PC-3 (cell line): Measurements from ENCODE around the gene CLDN2. TPM values are rescaled to one million over a fixed set of nuclear protein-coding genes. Genes with fewer than 3 reads are reported as not detected.

Experiments used
- ATAC-seq: fragments of 200-7000 bp; cut with Tn5 transposase; 2 replicates; pipeline ENCODE4 v1.9.1; 2020; ENCODE audit warnings: mild to moderate bottlenecking, moderate library complexity
- BruUV-seq: library from RNA; stranded (reverse); fragments of 400-500 nt; replicated peaks from 2 replicates; lab custom pipeline; 2021; lab: Mats Ljungman, UMichigan
- CTCF ChIA-PET: fragments of 300-600 bp; sonication (Branson Sonifier 250); formaldehyde crosslinking; loops from one replicate; lab custom pipeline; 2022; ENCODE audit warnings: antibody characterized with exemption; lab: Charles Lee
- POLR2A ChIA-PET: fragments of 300-600 bp; sonication (Branson Sonifier 250); formaldehyde crosslinking; loops from one replicate; lab custom pipeline; 2022; ENCODE audit warnings: antibody characterized with exemption; ENCODE audit not compliant: unreplicated experiment; lab: Charles Lee
- DNase-seq: peaks from one replicate; pipeline ENCODE4 v3.0.0-alpha.2; 2015
- H2AFZ ChIP-seq: fragments of 300-600 bp; sonication (generic); 2 replicates; pipeline ENCODE4 v1.6.0; 2016; ENCODE audit warnings: antibody characterized with exemption, low read length
- H3F3A ChIP-seq: fragments of 300-600 bp; sonication (generic); one replicate; pipeline ENCODE4 v1.6.0; 2017; ENCODE audit warnings: antibody characterized with exemption, low read length, control low read depth, mild to moderate bottlenecking; ENCODE audit not compliant: unreplicated experiment
- H3K27ac ChIP-seq: fragments of 300-600 bp; sonication (generic); 2 replicates; pipeline ENCODE4 v1.5.1; 2016; ENCODE audit warnings: mild to moderate bottlenecking, low read length
- H3K27me3 ChIP-seq: fragments of 300-600 bp; sonication (generic); 2 replicates; pipeline ENCODE4 v1.6.1; 2016; ENCODE audit warnings: low read length, mixed read lengths
- H3K36me3 ChIP-seq: fragments of 300-600 bp; sonication (generic); 2 replicates; pipeline ENCODE4 v1.6.1; 2016; ENCODE audit warnings: low read depth, mixed run types, low read length, mixed read lengths
- H3K4me1 ChIP-seq: fragments of 300-600 bp; sonication (generic); 2 replicates; pipeline ENCODE4 v1.5.1; 2016; ENCODE audit warnings: low read length; ENCODE audit not compliant: insufficient read depth
- H3K4me2 ChIP-seq: fragments of 300-600 bp; sonication (generic); 2 replicates; pipeline ENCODE4 v1.6.0; 2016; ENCODE audit warnings: low read length
- H3K4me3 ChIP-seq: fragments of 300-600 bp; sonication (generic); 2 replicates; pipeline ENCODE4 v1.5.1; 2016; ENCODE audit warnings: mild to moderate bottlenecking, low read length, mixed read lengths
- H3K79me2 ChIP-seq: fragments of 300-600 bp; sonication (generic); 2 replicates; pipeline ENCODE4 v1.6.1; 2017; ENCODE audit warnings: low read length, mixed read lengths
- H3K9ac ChIP-seq: fragments of 300-600 bp; sonication (generic); 2 replicates; pipeline ENCODE4 v1.6.0; 2016; ENCODE audit warnings: mild to moderate bottlenecking, low read length
- H3K9me2 ChIP-seq: fragments of 300-600 bp; sonication (generic); replicated peaks from 2 replicates; pipeline ENCODE4 v1.6.1; 2016; ENCODE audit warnings: mixed run types, low read length, mixed read lengths
- H3K9me3 ChIP-seq: fragments of 300-600 bp; sonication (generic); 2 replicates; pipeline ENCODE4 v1.6.1; 2016; ENCODE audit warnings: low read length, mixed read lengths
- H4K20me1 ChIP-seq: fragments of 300-600 bp; sonication (generic); 2 replicates; pipeline ENCODE4 v1.6.1; 2016; ENCODE audit warnings: low read length, mixed read lengths
- EZH2 ChIP-seq: fragments of 300-600 bp; sonication (generic); IDR thresholded peaks from one replicate; pipeline ENCODE4 v1.6.1; 2017; ENCODE audit warnings: antibody characterized with exemption, mild to moderate bottlenecking, low read length; ENCODE audit not compliant: unreplicated experiment
- EZH2phosphoT487 ChIP-seq: fragments of 300-600 bp; sonication (generic); IDR thresholded peaks from 2 replicates; pipeline ENCODE4 v1.6.1; 2018; ENCODE audit warnings: mild to moderate bottlenecking, antibody characterized with exemption, low read length, borderline replicate concordance
- intact Hi-C: fragments of 100-400 bp; cut with micrococcal nuclease; formaldehyde crosslinking; loops from 2 replicates; pipeline ENCODE4 v1.9.0; 2023
- total RNA-seq: library from RNA; depleted of rRNA; stranded (reverse); fragments of >200 nt; gene quantifications from 2 replicates; pipeline ENCODE4 v1.2.3, GENCODE V29; 2014
- TF ChIP-seq, protein P1 (sequence below): fragments of 300-600 bp; sonication (generic); conservative IDR thresholded peaks from 2 replicates; pipeline ENCODE4 v1.5.1; 2017; ENCODE audit warnings: antibody characterized with exemption, low read depth, mild to moderate bottlenecking, low read length

Gene CLDN2
- total RNA-seq, 1 experiment from 2014 or later, result not detected

DNA sequence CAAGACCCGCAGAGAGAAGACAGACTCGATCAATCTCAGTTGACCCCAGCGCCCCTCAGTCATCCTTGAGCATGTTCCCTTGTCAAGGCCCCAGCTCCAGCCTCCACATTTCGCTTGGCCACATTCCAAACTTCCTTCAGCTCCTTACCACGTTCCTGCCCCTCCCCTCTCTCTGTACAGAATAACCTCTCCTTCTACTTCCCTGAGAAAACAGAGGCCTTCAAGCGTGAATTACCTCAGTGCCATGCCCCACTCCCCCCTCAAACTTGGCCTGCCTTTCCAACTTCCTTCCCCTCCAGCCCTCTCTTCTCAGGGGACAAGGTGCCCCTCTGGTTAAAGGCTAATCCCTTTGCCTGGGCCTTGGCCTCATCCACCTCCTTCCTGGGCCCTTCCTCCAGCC, 13.8 kb upstream of the CLDN2 start:
- Histone ChIP-seq H3K79me2 (no peaks in the 10 kb centered on the region), H3K27me3 (no peaks in the 10 kb centered on the region), H3K36me3 (no peaks in the 10 kb centered on the region), H3K4me1 (no peaks in the 10 kb centered on the region), H3K9ac (no peak overlapping the region), H3K4me2 (no peak overlapping the region), H2AFZ (no peak overlapping the region), H3F3A (no peaks in the 10 kb centered on the region), H3K9me3 (no peaks in the 10 kb centered on the region), H3K4me3 (no peak overlapping the region), H3K27ac (no peak overlapping the region), H3K9me2 (no peaks in the 10 kb centered on the region), H4K20me1 (no peaks in the 10 kb centered on the region)
- no peak for ATAC-seq
- CTCF ChIA-PET, result no interaction called here
- TF ChIP-seq, protein P1, sequence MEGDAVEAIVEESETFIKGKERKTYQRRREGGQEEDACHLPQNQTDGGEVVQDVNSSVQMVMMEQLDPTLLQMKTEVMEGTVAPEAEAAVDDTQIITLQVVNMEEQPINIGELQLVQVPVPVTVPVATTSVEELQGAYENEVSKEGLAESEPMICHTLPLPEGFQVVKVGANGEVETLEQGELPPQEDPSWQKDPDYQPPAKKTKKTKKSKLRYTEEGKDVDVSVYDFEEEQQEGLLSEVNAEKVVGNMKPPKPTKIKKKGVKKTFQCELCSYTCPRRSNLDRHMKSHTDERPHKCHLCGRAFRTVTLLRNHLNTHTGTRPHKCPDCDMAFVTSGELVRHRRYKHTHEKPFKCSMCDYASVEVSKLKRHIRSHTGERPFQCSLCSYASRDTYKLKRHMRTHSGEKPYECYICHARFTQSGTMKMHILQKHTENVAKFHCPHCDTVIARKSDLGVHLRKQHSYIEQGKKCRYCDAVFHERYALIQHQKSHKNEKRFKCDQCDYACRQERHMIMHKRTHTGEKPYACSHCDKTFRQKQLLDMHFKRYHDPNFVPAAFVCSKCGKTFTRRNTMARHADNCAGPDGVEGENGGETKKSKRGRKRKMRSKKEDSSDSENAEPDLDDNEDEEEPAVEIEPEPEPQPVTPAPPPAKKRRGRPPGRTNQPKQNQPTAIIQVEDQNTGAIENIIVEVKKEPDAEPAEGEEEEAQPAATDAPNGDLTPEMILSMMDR, result no peak
- no peak for TF ChIP-seq EZH2
- TF ChIP-seq EZH2phosphoT487, result no peak
- POLR2A ChIA-PET, result no interaction called here
- BruUV-seq, result no TSS peak
- no peak for DNase-seq
- intact Hi-C loops, result no loop called here

DNA sequence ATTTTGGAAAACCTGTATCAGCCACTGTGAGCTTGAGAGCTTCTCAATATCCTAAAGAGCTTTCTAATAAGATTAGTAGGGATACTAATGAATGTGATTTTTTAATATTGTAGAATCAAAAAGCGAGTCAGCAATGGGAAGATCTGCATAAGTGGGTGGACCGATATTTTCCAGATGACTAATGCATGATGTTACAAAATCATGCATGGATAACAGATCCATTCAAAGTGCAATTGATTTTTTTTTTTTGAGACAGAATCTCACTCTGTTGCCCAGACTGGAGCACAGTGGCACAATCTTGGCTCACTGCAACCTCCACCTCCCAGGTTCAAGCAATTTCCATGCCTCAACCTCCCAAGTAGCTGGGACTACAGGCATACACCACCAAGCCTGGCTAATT, 7.3 kb upstream of the CLDN2 start:
- ChIA-PET CTCF (no interaction called here), POLR2A (no interaction called here)
- Histone ChIP-seq H3K9me3 (no peaks in the 10 kb centered on the region), H3K9me2 (no peaks in the 10 kb centered on the region), H3K4me1 (peaks cover 17% of the 10 kb centered on the region), H3K9ac (no peak overlapping the region), H4K20me1 (no peaks in the 10 kb centered on the region), H3K27ac (no peak overlapping the region), H3K79me2 (no peaks in the 10 kb centered on the region), H3K4me3 (no peak overlapping the region), H3K36me3 (no peaks in the 10 kb centered on the region), H3K27me3 (no peaks in the 10 kb centered on the region), H2AFZ (no peak overlapping the region), H3F3A (no peaks in the 10 kb centered on the region), H3K4me2 (no peak overlapping the region)
- intact Hi-C loops, result no loop called here
- no peak for TF ChIP-seq EZH2
- TF ChIP-seq, protein P1, result no peak
- TF ChIP-seq EZH2phosphoT487, result no peak
- DNase-seq (peak; percentile 52), ATAC-seq (peak; percentile 48; the same call in 1 of the 2 replicates)
- no TSS peak for BruUV-seq

DNA sequence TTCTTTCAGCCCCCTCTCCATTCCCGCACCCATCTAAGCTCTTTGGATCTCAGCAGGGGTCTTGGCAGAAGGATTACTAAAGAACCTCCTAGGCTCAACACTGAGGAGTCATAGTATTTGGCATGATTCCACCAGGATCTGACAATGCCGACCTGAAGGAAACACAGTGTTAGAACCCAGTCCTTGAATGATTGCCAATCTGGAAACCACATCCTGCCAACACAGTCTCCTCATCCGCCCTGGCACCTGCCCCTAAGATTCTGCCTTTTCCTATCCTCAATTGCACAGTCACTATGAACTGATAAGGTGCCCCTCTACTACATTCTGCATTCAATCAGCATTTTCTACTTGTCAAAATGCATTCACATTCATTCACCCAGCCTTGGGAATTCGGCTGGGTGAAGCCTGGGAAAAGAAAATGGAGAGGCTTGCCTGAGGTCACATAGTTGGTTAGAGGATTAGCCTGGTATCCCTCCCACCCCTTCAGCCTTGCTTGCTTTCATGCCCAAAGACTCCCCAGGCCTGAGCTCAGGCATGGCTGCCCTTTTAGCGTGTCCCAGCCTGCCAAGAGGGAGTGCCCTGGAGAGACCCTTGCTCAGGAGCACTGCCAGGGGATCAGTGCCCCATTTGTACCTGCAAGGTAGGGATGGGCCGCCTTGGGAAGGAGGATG, 2.2 kb upstream of the CLDN2 start:
- ATAC-seq (peak; percentile 89), DNase-seq (peak; percentile 95)

More for the DNA sequence above, 2.2 kb upstream of the CLDN2 start:
- intact Hi-C loops, result no loop called here
- no peak overlapping the region for H3K27ac ChIP-seq
- no peaks in the 10 kb centered on the region for H3K9me3 ChIP-seq
- H3K4me3 ChIP-seq, result no peak overlapping the region
- no peak overlapping the region for H2AFZ ChIP-seq
- BruUV-seq, result no TSS peak
- H3K27me3 ChIP-seq, result no peaks in the 10 kb centered on the region
- H3K9me2 ChIP-seq, result no peaks in the 10 kb centered on the region
- ChIA-PET CTCF (no interaction called here), POLR2A (no interaction called here)
- H3F3A ChIP-seq, result no peaks in the 10 kb centered on the region
- H3K4me1 ChIP-seq, result peaks cover 20% of the 10 kb centered on the region
- no peaks in the 10 kb centered on the region for H3K79me2 ChIP-seq
- TF ChIP-seq, protein P1, result no peak
- no peak for TF ChIP-seq EZH2phosphoT487
- no peak for TF ChIP-seq EZH2
- H3K9ac ChIP-seq, result no peak overlapping the region
- no peaks in the 10 kb centered on the region for H4K20me1 ChIP-seq
- H3K4me2 ChIP-seq, result peak overlapping the region; percentile 52
- no peaks in the 10 kb centered on the region for H3K36me3 ChIP-seq
